PFSK-1 (cell line): ENCODE measurements around the gene METTL18.

ENCODE experiments used
- FOXP2 ChIP-seq: optimal IDR thresholded peaks from 2 replicates; pipeline ENCODE3; 2011; ENCODE audit warnings: borderline replicate concordance, control low read depth, inconsistent platforms; ENCODE audit not compliant: insufficient read depth; ENCODE audit errors: extremely low read length, extremely low read depth
- POLR2AphosphoS5 ChIP-seq: IDR thresholded peaks from 2 replicates; pipeline ENCODE4 v1.6.1; 2012; ENCODE audit warnings: low read depth, mild to moderate bottlenecking, control low read depth, low read length, moderate library complexity
- SIN3A ChIP-seq: IDR thresholded peaks from 2 replicates; pipeline ENCODE4 v1.6.1; 2012; ENCODE audit warnings: mild to moderate bottlenecking, low read length, moderate library complexity, borderline replicate concordance; ENCODE audit not compliant: insufficient read depth
- TAF1 ChIP-seq: IDR thresholded peaks from 2 replicates; pipeline ENCODE4 v1.6.1; 2012; ENCODE audit warnings: low read length, control low read depth, borderline replicate concordance; ENCODE audit not compliant: insufficient read depth

DNA sequence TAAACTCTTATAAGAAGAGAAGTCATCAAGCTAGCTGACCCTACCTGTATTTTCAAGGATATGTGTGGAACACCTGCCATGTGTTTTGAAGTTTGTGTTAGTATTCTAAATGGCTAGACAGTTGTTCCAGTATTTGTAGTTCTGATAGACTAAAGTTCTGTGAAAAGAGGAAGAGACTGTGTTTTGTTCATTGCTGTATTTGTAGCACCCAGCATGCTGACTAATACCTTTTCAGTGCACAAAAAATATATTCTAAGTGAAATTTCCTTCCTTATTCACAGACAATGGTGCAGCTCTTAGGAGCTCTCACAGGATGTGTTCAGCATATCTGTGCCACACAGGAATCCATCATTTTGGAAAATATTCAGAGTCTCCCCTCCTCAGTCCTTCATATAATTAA, 8.2 kb upstream of the METTL18 start:
- TF ChIP-seq POLR2AphosphoS5 (no peak), SIN3A (no peak), FOXP2 (no peak), TAF1 (no peak)
